OCI-LY1 (cell line): ENCODE results near the gene TLX3.

Experiments used
- H2AFZ ChIP-seq: fragments of 200-600 bp; sonication (generic), shearing (Covaris generic); 2 replicates; pipeline ENCODE4 v1.6.0; 2014; ENCODE audit warnings: antibody characterized with exemption, mild to moderate bottlenecking, low read length
- H3F3A ChIP-seq: fragments of 200-600 bp; sonication (generic), shearing (Covaris generic); 2 replicates; pipeline ENCODE4 v1.6.0; 2014; ENCODE audit warnings: mild to moderate bottlenecking, antibody characterized with exemption, low read length, moderate library complexity; ENCODE audit not compliant: insufficient read depth
- H3K27ac ChIP-seq: fragments of 200-600 bp; sonication (generic); 2 replicates; pipeline ENCODE4 v1.5.1; 2014; ENCODE audit warnings: low read length, mixed run types, mild to moderate bottlenecking, low read depth; ENCODE audit not compliant: poor library complexity, severe bottlenecking
- H3K27me3 ChIP-seq: fragments of 200-600 bp; sonication (generic); 2 replicates; pipeline ENCODE4 v1.6.0; 2014; ENCODE audit warnings: antibody characterized with exemption, mild to moderate bottlenecking, low read length, moderate library complexity; ENCODE audit not compliant: insufficient read depth
- H3K36me3 ChIP-seq: fragments of 200-600 bp; sonication (generic); 2 replicates; pipeline ENCODE4 v1.6.1; 2014; ENCODE audit warnings: mild to moderate bottlenecking, antibody characterized with exemption, low read length, moderate library complexity, mixed read lengths; ENCODE audit not compliant: insufficient read depth
- H3K4me1 ChIP-seq: fragments of 200-600 bp; sonication (generic); 2 replicates; pipeline ENCODE4 v1.5.1; 2014; ENCODE audit warnings: mild to moderate bottlenecking, low read length, moderate library complexity; ENCODE audit not compliant: insufficient read depth, severe bottlenecking
- H3K4me2 ChIP-seq: fragments of 200-600 bp; sonication (generic), shearing (Covaris generic); 2 replicates; pipeline ENCODE4 v1.6.1; 2014; ENCODE audit warnings: low read length
- H3K4me3 ChIP-seq: fragments of 200-600 bp; sonication (generic); 2 replicates; pipeline ENCODE4 v1.5.1; 2014; ENCODE audit warnings: low read length, low read depth, mild to moderate bottlenecking, mixed read lengths; ENCODE audit not compliant: poor library complexity, severe bottlenecking
- H3K79me2 ChIP-seq: fragments of 200-600 bp; shearing (Covaris generic); 2 replicates; pipeline ENCODE4 v1.6.1; 2016; ENCODE audit warnings: mixed run types, low read length, mixed read lengths; ENCODE audit not compliant: insufficient read depth
- H3K9ac ChIP-seq: fragments of 200-600 bp; sonication (generic), shearing (Covaris generic); 2 replicates; pipeline ENCODE4 v1.6.1; 2014; ENCODE audit warnings: mild to moderate bottlenecking, low read length, mixed read lengths
- H3K9me2 ChIP-seq: fragments of 200-600 bp; sonication (generic), shearing (Covaris generic); 2 replicates; pipeline ENCODE4 v1.6.1; 2014; ENCODE audit warnings: low read depth, mild to moderate bottlenecking, low read length, mixed read lengths
- H3K9me3 ChIP-seq: fragments of 200-600 bp; shearing (Covaris generic); 2 replicates; pipeline ENCODE4 v1.6.1; 2014; ENCODE audit warnings: low read length, mixed read lengths
- H4K20me1 ChIP-seq: fragments of 200-600 bp; sonication (generic), shearing (Covaris generic); 2 replicates; pipeline ENCODE4 v1.6.0; 2016; ENCODE audit warnings: mild to moderate bottlenecking, low read length; ENCODE audit not compliant: insufficient read depth
- EZH2 ChIP-seq: fragments of 200-600 bp; sonication (generic), shearing (Covaris generic); IDR thresholded peaks from 2 replicates; pipeline ENCODE4 v1.8.0; 2017; ENCODE audit warnings: borderline replicate concordance, mixed run types, mild to moderate bottlenecking, antibody characterized with exemption, low read length, moderate library complexity, mixed read lengths
- TF ChIP-seq, protein P1 (sequence below): fragments of 200-600 bp; sonication (generic), shearing (Covaris generic); IDR thresholded peaks from 2 replicates; pipeline ENCODE4 v1.5.1; 2017; ENCODE audit warnings: mild to moderate bottlenecking, antibody characterized with exemption, low read length, moderate library complexity, mixed read lengths

TLX3 gene

DNA sequence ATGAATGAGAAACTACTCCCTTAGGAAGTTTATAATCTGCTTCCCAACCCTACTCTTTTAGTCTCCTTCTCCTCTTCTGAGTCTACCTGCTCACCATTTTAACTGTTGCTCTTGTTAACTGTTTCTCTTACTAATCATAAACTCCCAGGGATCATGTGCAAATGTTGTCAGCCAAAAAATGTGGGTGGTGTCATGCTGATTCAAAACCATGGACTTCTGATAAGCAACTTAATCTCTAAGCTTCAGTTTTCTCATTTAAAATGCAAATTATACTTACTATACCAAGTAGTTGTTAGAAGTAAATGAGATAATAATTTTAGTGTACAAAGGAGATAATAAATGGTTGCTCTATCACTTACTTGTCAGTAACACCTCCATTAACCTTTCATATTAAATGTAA lies 45.9 kb upstream of the TLX3 start:
- H3K4me3 ChIP-seq = no peak overlapping the region

DNA sequence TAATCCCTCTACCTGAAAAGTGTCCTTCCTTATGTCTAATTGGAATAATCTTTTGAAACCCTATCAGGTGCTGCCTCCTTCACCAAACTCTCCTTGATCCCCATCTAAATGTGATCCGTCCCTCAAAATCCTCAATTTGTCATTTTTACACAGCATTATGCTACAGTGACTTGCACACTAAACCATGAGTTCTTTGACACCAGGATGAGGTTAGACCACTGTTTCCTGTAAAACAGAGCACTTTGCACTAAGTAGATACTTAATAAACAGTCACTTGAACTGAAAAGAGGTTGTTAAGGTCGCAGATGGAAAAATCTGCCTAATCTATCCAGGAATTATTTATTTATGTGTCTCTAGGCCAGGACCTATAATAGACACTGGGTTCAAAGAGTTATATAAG lies 44.2 kb upstream of the TLX3 start:
- no peaks in the 10 kb centered on the region for H3K27me3 ChIP-seq
- H3K4me1 ChIP-seq = no peaks in the 10 kb centered on the region
- H2AFZ ChIP-seq = no peak overlapping the region
- H3K79me2 ChIP-seq = no peaks in the 10 kb centered on the region
- H3K4me2 ChIP-seq = no peak overlapping the region
- no peaks in the 10 kb centered on the region for H3K9me2 ChIP-seq
- H3K9ac ChIP-seq = no peak overlapping the region
- TF ChIP-seq EZH2 = no peak
- TF ChIP-seq, protein P1, sequence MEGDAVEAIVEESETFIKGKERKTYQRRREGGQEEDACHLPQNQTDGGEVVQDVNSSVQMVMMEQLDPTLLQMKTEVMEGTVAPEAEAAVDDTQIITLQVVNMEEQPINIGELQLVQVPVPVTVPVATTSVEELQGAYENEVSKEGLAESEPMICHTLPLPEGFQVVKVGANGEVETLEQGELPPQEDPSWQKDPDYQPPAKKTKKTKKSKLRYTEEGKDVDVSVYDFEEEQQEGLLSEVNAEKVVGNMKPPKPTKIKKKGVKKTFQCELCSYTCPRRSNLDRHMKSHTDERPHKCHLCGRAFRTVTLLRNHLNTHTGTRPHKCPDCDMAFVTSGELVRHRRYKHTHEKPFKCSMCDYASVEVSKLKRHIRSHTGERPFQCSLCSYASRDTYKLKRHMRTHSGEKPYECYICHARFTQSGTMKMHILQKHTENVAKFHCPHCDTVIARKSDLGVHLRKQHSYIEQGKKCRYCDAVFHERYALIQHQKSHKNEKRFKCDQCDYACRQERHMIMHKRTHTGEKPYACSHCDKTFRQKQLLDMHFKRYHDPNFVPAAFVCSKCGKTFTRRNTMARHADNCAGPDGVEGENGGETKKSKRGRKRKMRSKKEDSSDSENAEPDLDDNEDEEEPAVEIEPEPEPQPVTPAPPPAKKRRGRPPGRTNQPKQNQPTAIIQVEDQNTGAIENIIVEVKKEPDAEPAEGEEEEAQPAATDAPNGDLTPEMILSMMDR = no peak
- H4K20me1 ChIP-seq = no peaks in the 10 kb centered on the region
- no peak overlapping the region for H3K4me3 ChIP-seq
- H3F3A ChIP-seq = no peaks in the 10 kb centered on the region
- H3K36me3 ChIP-seq = no peaks in the 10 kb centered on the region
- no peaks in the 10 kb centered on the region for H3K9me3 ChIP-seq
- no peak overlapping the region for H3K27ac ChIP-seq

More for the DNA sequence above, 45.9 kb upstream of the TLX3 start:
- Histone ChIP-seq H3K9ac (no peak overlapping the region), H3K9me3 (no peaks in the 10 kb centered on the region), H3K79me2 (no peaks in the 10 kb centered on the region), H3K4me2 (no peak overlapping the region), H3K27ac (no peak overlapping the region), H3K36me3 (no peaks in the 10 kb centered on the region), H3K9me2 (no peaks in the 10 kb centered on the region), H3F3A (no peaks in the 10 kb centered on the region), H2AFZ (no peak overlapping the region), H3K4me1 (no peaks in the 10 kb centered on the region), H4K20me1 (no peaks in the 10 kb centered on the region), H3K27me3 (no peaks in the 10 kb centered on the region)
- TF ChIP-seq, protein P1 = no peak
- TF ChIP-seq EZH2 = no peak

DNA sequence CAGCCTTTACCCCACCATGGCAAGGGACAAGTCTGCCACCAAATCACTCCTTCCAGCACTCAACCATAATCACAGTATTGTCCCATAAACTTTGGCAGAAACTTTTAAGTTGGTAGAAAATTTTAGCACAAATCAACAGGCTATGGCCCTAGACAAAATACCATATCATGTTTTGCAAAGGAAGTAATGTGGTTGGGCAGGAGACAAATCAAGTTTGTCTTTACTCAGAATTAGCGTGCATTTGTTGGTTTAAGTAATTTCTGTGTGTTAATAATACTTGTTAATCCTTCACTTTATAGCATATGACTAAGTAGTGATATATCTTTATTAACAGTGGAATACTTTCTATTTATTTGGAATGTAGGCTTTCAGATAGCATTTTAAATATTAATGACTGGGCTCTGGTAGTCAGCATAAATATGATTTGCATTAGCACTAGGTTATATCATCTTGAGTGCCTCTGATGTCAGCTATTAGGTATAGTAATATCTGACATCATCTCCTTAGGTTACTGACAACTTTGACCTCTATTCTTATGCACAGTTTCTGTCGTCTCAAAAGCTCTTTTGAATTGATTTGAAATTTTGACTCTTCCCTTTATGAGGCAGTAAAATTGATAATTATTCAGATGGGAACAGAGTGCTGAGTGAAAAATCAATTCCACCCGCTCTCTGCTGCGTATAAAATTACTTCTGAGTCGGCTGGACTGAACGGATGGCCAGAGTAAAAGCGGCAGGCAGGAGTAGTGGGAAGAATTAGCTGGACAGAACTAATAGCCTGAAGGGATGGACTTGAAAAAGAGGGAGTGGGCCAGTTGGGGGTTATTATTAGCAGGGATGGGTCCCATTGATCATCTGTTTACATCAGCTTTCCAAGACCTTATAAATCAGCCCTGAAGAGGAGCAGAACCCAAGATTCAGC lies 40.1 kb upstream of the TLX3 start:
- Histone ChIP-seq H3K9me3 (no peaks in the 10 kb centered on the region), H3K4me1 (no peaks in the 10 kb centered on the region), H3K4me2 (no peak overlapping the region), H3K27ac (no peak overlapping the region), H3K4me3 (no peak overlapping the region), H4K20me1 (no peaks in the 10 kb centered on the region), H3K9ac (no peak overlapping the region), H3K9me2 (no peaks in the 10 kb centered on the region), H3K27me3 (no peaks in the 10 kb centered on the region), H3F3A (no peaks in the 10 kb centered on the region), H3K79me2 (no peaks in the 10 kb centered on the region), H3K36me3 (no peaks in the 10 kb centered on the region), H2AFZ (no peak overlapping the region)
- no peak for TF ChIP-seq EZH2
- TF ChIP-seq, protein P1 = no peak
